Stimulated activated CD8-positive, alpha-beta memory T cell treated with anti-CD3 and anti-CD28 coated beads, Interleukin-15, amount 100 ng/mL, for 24 hours (primary cell): ENCODE data around the gene ATF6.
"Not testable (repeated sequence)": the region's sequence is repeated elsewhere in the genome, so short reads cannot be mapped to it uniquely, and the experiment has no call there.

ENCODE experiments used
- DNase-seq: peaks from one replicate; pipeline ENCODE4 v3.0.0-alpha.2; 2020; ENCODE audit warnings: low read depth

ATF6 gene

DNA sequence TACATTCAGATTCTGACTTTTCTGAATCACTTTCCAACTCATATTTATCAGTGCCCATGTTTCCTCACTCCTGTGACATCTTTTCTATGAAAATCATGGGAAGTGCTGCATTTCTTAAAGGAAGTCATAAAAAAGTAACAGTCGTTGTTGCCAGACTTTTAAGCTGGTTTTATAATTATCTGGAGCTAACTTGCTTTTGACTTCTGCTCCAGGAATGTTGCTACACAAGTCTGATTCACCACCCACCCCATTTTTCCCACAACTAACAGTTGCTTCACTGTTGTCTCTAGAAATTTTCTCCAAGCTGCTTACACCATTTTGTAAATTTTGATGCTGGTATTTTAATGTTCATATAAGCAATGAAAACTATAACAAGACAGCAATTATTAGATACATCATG is 32.6 kb upstream of the ATF6 start:
- no peak for DNase-seq

DNA sequence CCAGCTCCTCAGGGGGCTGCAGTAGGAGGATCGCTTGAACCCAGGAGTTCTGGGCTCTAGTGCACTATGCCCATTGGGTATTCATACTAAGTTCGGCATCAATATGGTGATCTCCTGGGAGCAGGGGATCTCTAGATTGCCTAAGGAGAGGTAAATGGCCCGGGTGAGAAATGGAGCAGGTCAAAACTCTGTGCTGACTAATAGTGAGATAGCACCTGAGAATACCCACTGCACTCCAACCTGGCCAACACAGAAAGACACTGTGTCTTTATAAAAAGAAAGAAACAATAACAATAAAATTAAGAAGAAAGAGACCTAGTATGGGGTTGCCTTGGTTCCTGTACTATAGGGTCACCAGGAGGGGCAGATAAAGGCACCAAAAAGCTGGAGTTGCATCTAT is 30.3 kb upstream of the ATF6 start:
- DNase-seq: no peak

DNA sequence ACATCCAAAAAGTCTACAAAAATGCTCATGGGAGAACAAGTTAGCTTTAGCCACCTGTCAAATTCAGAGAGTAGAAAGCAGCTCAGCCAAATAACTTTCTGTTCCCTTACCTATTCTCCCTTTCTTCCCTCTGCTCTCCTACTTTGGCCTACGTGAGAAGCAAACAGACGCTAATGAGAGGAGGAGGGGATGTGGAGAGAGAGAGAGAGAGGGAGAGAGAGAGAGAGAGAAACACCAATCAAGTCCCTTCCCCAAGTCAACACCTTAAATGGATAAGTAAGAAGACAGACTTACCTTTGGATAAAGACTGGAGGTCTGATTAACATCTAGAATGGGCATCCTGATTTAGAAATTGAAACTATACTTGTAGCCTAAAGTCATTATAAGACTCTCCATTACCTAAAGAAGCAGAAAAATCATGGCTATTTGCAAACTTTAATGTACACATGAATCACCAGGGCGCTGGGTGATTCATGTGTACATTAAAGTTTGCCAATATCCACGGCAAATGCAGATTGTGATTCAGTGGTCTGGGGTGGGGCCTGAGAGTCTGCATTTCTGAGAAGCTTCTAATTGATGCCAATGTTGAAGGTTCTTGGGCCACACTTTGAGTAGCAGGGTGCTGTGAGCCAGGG is 29.7 kb upstream of the ATF6 start:
- no peak for DNase-seq

DNA sequence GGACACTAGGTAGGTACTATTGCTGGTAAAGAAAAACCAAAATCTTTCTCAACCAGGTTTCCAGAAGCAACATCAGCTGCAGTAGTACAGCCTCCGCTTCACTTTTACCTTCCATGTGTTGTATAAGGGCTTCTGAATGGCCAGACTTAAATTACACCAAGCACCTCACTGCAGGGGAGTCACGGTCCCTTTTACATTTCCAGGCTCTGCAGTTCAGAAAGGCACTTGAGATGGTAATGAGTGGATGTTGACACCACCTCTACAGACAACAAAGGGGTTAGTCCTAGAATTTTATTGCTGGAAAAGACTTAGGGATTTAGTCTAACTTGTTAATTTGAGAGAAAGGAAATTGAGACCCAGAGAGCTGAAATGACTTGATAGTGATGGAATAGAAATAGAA is 28.5 kb upstream of the ATF6 start:
- DNase-seq: no peak

DNA sequence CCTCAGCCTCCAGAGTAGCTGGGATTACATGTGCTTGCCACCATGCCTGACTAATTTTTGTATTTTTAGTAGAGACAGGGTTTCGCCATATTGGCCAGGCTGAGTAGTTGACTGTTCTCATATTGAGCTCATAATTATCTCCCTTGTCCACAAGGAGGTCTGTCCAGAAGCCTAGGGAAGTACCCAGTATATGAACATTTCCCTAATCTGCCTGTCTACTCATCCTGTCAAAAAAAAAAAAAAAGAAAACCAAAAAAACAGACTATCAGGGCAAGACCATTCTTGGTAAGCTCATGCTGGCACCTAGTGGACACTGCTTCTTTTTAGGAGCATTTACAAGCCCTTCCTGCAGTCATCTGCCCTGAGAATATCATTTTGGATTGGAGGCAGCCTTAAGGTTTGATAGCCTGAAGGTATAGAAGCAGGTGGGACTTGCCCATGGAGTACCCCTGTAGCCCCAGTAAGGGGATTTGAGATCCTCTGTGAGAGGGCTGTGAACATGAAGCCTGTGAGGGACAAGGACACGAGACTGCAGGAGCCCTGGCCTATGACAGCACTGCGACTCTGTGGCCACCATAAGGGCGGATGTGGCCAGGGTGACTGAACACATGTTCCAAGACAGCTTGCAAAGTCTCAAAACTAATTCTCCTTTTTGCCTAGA is 27.4 kb upstream of the ATF6 start:
- no peak for DNase-seq

DNA sequence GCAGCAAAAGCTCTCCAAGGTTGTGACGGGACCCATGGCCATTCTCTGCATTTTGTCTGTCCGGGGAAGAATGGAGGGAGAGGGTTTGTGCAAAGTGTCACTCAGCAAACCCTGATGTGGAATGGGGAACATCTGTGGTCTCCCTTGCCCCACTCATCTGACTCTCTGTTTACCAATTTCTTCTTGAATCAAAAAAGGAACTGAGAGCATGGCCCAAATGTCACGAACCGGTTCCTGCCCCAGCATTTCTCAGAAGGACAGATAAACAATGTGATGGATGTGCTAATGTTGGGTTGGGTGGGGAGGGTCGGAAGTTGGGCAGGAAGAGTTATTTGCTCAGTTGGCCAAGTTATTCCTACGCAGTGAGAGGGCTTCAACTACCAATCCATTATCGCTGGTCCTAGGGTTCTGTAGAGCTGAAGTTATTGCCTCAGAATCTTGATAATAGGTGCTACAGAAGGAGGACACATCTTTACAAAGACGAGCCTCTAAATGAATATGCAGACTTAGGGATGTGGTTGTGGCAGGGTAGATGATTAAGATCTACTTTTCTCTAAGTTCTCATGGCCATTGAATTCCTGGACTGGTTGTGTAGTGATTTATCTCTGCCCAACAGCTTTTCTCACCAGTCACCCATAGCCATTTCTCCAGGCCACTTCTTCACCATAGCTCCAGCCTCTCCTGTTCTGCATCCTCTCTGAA is 26.1 kb upstream of the ATF6 start:
- DNase-seq: no peak

DNA sequence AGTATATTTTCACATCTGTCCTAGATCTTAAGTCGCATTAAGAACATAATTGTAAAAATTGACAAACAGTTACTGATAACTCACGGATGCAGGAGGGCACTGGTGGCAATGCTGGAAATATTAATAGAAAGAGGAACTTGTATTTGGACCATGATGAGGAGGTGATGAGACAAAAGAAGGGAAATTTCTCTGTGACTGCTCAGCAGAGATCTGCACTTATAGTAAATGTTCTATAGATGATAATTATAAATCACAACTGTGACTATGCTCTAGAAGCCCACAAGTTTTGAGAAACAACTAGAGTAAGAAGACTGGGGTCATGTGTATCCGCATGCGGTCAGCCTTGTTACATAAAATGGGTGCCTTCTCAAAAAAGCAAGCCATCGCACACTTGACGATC is 25.2 kb upstream of the ATF6 start:
- DNase-seq: no peak

DNA sequence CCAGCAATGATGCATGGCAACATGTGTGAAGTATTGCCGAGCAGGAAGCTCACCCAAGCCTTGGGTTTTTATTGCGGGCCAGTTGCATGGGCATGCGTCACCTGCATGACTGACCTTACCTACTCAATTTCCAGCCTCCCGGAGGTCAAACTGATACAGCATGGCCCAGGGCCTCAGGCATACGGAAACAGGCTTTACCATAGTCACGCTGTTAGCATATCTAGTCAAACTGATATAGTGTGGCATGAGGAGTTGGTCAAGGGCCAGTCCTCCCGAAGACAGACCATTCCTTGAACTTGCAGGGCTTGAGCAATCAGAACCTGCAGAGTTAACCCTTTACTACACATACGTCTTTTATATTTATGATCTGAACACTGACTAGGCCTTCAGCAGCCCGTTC is 22.9 kb upstream of the ATF6 start:
- DNase-seq: no peak

DNA sequence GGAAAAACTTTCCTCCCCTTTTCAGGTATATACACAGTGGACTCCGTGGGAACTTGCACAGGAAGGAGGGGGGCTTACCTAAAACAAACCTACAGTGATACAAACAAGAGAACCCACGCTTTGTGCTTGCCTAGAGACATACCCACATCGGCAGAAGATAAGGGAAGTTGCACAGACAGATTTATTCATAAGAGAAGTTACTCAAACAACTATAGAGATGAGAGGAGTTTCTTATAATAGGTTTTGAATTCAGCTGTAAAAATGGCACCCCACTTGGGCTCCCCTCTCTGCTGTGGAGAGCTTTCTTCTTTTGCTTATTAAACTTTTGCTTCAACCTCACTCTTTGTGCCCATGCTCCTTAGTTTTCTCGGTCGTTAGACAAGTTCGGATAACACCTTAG is 18.3 kb upstream of the ATF6 start:
- no peak for DNase-seq

DNA sequence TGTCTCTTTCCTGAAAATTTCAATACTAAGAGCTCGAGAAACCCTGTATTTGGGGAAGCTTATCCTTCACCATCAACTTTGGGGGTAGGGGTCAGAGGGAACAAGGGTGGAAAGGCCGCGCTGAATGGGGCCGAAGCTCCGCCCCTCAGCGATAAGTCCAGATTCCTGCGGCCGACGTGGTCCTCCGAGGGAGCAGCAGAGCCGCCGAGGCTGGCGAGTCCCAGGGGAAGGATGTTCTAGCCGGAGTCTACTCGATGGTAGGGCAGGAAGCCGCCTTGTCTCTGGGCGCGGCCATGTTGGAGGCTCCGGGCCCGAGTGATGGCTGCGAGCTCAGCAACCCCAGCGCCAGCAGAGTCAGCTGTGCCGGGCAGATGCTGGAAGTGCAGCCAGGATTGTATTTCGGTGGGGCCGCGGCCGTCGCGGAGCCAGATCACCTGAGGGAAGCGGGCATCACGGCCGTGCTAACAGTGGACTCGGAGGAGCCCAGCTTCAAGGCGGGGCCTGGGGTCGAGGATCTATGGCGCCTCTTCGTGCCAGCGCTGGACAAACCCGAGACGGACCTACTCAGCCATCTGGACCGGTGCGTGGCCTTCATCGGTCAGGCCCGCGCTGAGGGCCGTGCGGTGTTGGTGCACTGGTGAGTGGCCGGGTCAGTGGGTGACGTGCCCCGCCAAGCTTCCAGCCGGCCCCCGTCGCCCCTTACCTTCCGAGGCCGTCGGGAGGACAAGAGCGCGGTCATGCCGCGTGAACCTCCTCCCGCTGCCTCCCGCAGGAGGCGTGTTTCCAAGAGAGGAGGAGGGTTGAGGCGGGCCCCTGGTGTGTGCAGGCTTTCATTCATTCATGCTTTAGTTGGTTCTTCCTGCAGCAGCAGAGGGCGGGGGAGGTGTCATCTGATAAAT is 16.4 kb upstream of the ATF6 start, which contains the start of gene DUSP12:
DUSP12 (plus strand) TSS at position 278 of the 899 bp plus-strand sequence; CDS start at position 294, 16 bp downstream.
- DNase-seq: peak; percentile 60

DNA sequence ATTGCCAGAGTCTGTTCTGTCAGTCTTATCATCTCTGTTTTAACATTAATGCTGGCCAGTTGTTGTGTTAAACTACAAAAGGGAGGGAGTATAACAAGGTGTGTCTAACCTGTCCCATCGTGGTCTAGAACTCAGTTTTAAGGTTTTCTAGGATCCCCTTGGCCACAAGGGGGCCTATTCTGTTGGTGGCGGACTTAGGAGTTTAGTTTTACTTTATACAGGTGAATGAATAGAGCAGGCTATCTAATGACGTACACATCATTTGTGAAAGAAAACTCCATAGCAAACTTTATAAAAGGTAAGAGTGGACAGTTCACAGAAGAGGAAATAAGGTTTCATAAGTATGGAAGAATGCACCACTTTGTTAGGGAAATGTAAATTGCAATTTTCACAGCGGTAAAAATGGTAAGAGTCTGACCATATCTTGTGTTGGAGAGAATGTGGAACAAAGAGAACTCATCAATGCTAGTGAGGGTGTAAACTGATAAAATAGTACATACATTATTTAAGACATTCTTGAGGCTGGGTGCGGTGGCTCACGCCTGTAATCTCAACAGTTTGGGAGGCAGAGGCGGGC is 2.5 kb upstream of the ATF6 start:
- DNase-seq: no peak

DNA sequence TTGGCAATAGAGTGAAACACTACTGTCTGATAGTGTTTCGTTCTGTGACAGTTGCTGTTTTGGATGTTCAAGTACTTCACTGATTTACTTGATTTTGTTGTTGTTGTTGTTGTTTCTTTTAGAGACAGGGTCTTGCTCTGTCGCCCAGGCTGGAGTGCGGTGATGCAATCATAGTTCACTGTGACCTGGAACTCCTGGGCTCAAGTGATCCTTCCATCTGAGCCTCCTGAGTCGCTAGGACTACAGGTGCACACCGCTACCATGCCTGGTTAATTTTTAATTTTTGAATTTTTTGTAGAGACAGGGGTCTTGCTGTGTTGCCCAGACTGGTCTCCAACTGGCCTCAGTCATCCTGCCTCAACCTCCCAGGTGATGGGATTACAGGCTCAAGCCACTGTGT is 2.3 kb downstream of the ATF6 start:
- no peak for DNase-seq

DNA sequence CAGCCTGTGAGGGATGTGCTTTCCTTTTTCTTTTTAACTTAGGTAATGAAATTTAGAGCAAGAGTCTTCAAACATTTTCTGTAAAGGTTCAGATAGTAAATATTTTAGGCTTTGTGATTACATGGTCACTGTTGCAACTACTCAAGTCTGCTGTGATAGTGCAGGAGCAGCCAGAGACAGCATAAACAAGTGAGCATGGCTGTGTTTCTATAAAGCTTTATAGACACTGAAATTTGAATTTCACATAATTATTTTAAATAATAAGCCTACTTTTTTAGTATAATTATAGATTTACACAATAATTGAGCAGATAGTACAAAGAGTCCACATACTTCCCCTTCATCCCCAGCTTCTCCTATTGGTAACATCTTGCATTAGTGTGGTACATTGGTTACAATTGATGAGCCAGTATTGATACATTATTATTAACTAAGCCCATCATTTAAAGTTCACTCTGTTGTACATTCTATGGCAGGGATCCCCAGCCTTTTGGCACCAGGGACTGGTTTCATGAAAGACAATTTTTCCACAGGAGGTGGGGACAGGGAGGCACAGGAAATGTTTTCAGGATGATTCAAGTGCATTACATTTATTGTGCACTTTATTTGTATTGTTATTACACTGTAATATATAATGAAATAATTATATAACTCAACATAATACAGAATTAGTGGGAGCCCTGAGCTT is 3.0 kb downstream of the ATF6 start:
- DNase-seq: no peak

DNA sequence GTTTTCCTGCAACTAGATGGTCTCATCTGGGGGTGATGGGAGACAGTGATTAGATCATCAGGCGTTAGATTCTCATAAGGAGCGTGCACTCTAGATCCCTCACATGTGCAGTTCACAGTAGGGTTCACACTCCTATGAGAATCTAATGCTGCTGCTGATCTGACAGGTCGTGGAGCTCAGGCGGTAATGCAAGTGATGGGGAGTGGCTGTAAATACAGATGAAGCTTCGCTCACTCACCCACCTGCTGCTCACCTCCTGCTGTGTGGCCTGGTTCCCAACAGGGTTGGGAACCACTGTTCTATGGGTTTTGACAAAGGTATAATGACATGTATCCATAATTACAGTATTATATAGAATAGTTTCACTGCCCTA is 3.5 kb downstream of the ATF6 start:
- not testable (repeated sequence) for DNase-seq

DNA sequence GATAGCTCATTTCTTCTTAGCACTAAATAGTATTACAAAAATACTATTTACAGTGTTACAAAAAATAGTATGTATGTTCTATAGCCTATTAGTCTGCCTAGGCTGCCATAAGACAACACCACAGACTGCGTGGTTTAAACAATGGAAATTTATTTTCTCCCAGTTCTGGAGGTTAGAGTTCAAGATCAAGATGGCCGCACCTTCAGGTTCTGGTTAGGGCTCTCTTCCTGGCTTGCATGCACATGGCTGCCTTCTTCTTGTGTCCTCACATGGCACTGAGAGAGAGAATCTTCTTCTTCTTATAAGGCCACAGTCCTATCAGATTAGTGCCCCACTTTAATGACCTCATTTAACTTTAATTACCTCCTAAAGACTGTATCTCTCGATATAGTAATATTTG is 4.1 kb downstream of the ATF6 start:
- DNase-seq: no peak

DNA sequence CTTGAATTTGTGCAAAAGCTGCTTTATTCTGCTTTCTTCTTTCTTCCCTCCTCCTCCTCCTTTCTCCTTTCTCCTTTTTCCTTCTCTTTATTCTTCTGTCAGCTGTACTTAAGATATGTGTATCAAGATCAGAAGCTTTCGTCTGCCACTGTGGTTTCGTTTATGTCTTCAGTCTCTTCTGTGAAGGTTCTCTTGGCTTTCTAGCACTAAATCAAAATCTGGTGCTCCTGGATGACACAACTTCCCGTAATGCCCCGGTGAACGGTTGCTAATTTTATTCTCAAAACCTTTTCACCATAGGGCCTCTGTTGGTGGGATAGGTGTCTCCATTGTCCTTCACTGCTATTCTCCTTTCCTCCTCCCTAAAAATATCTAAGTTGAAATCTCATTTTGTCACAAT is 5.0 kb downstream of the ATF6 start:
- no peak for DNase-seq

DNA sequence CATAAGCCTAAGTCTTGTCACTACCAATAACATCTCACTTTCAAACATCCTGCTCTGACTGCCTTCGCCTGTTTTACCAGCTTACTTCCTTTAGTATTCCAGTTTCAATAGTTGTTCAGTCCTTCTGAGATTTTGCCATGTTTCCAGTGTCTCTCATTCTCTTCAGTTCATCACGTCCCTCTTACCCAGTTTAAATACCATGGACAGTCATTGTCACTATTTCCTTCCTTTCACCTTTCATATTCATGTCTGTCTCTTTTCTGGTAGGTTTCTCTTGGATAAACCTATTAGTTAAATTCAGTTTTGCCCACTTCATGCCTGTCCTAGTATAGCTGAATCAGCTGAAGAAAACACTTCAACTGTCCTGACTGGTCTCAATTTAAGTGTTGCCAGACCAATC is 5.9 kb downstream of the ATF6 start:
- no peak for DNase-seq

DNA sequence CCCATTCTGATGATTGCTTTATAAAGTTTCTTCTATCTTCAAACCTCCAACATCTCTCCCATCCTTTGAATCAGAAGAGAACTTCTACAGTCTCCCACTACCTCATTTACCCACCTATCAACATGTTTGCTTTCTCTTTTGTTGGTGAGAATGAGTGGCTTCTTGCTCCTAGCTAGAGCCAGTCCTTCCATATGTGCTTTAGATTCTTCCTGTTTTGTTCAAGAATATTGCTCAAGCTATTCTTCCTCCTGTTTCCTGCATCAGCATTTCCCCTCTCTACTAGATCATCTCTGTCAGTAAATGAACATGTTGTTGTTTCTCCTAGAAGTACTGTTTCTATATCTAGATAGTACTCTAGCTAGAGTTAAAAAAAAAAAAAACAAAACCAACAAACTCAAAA is 6.3 kb downstream of the ATF6 start:
- no peak for DNase-seq

DNA sequence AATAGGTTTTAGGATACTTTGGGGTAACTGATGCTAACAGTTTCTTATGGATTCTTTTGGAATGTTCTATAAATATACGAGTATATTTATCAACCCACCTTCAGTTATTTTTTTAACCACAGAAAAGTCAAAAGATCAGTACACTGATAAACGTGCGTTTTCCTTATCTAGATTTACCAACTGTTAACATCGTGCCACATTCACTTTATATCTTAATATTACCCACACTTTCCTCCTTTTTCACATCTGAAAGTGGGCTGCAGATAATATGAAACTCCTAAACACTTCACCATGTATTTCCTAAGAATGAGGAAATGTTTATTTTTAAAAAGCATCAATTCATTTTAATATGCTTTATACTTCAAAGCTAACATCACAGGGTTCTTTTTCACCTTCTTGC is 7.7 kb downstream of the ATF6 start:
- DNase-seq: no peak

DNA sequence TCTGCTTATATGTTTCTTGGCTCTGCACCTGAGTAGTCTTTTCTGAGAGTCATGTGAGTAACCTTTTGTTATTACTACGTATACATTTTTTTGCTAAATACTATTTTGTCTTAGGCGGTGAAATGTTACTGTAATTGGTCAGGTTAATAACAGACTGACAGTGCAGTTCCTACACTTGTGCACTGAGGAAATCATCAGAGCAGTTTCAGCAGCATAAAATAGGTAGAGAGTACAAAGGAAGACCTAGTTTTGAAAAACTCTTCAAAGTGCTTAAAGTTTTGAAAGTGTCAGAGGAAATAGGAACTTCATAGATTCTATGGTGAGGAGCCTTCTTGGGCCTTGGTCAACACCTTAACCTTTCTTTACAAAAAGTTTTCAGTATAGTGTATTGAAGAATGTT is 11.1 kb downstream of the ATF6 start:
- DNase-seq: no peak

DNA sequence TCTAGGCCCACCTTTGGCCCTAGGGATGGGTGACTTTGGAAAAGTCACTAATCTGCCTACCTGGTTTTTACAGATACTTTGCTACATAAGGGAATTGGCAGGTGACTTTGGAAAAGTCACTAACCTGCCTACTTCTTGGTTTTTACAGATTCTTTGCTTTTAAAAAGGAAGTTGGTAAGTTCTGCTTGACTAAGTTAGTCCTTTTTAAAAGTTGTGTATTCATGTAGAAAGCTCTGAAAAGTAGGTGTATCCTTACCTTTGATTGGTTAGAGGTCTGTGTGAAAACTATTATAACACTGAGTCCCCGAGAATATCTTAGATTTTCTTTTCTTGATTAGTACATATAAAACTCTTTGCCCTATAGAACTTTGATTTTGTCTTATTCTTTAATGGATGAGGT is 12.4 kb downstream of the ATF6 start:
- no peak for DNase-seq

DNA sequence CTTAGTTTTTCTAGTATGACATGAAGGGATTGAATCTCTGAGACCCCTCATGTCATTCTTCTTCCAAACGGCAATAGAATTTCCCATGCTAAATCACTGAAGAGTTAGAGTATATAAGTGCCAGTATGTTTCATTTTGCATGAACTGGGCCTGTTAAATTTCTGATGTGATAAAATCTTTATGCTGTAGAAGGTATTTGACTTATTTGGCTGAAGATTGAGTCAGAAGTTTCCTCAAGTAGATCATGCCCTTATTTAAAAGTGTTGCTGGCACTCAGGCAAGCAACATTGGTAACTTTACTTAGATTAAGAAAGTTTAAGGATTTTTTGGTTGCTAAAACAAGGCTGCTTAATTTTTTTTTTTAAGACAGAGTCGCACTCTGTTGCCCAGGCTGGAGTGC is 13.3 kb downstream of the ATF6 start:
- no peak for DNase-seq
